ENCODE data around the gene OR10S1. TPM values are rescaled to one million over a fixed set of nuclear protein-coding genes. Genes with fewer than 3 reads are reported as not detected.
"Not testable (repeated sequence)": the region's sequence is repeated elsewhere in the genome, so short reads cannot be mapped to it uniquely, and the experiment has no call there.

Gene OR10S1
- total RNA-seq = not detected in 2 replicates

- TF ChIP-seq CTCF (IDR thresholded peaks at IDR 0.05; ENCODE audit: insufficient read depth, low read depth, low read length) = no peak
- no peak within 1 kb of the TSS for H3K4me3 ChIP-seq (ENCODE audit: low read depth, low read length)
- no peak for DNase-seq (ENCODE audit: low read depth)
Measured at GRCh38 chr11:123977731-123978347, at the start of gene OR10S1. TSS of gene OR10S1 (minus strand) at chr11:123977781. CDS start at chr11:123977664, 117 bp downstream.

- TF ChIP-seq CTCF (IDR thresholded peaks at IDR 0.05; ENCODE audit: insufficient read depth, low read depth, low read length) = no peak
- H3K4me3 ChIP-seq (ENCODE audit: low read depth, low read length) = no peak within 1 kb of the TSS
- no peak for DNase-seq (ENCODE audit: low read depth)
Measured at GRCh38 chr11:124026498-124026897, 48.9 kb upstream of the OR10S1 start, which contains the start of gene OR10G8. TSS of gene OR10G8 (plus strand) at chr11:124026798. CDS start at chr11:124029623, 2,825 bp downstream.

GRCh38 chr11:124015837-124016236, 38.3 kb upstream of the OR10S1 start:
- not testable (repeated sequence) for DNase-seq (ENCODE audit: low read depth); H3K4me3 ChIP-seq (ENCODE audit: low read depth, low read length)

- no peak for DNase-seq (ENCODE audit: low read depth)
Measured at GRCh38 chr11:124012697-124013096, 35.1 kb upstream of the OR10S1 start, which contains the start of gene OR10G4. TSS of gene OR10G4 (plus strand) at chr11:124012997. CDS start at chr11:124015575, 2,578 bp downstream.

GRCh38 chr11:123995119-123995518, 17.5 kb upstream of the OR10S1 start, which contains the start of gene OR10G6:
TSS of gene OR10G6 (minus strand) at chr11:123995161. CDS start at chr11:123995161, 0 bp downstream.
- no peak within 1 kb of the TSS for H3K4me3 ChIP-seq (ENCODE audit: low read depth, low read length)
- TF ChIP-seq CTCF (IDR thresholded peaks at IDR 0.05; ENCODE audit: insufficient read depth, low read depth, low read length) = no peak
- no peak for DNase-seq (ENCODE audit: low read depth)

More at GRCh38 chr11:124012697-124013096, 35.1 kb upstream of the OR10S1 start, which contains the start of gene OR10G4:
- H3K4me3 ChIP-seq (ENCODE audit: low read depth, low read length) = no peak within 1 kb of the TSS
- no peak for TF ChIP-seq CTCF (IDR thresholded peaks at IDR 0.05; ENCODE audit: insufficient read depth, low read depth, low read length)

- no peak overlapping the region for H3K4me3 ChIP-seq (ENCODE audit: low read depth, low read length)
- TF ChIP-seq CTCF (IDR thresholded peaks at IDR 0.05; ENCODE audit: insufficient read depth, low read depth, low read length) = no peak
- DNase-seq (ENCODE audit: low read depth) = no peak
Measured at GRCh38 chr11:123979311-123979710, 1.7 kb upstream of the OR10S1 start.

- H3K4me3 ChIP-seq (ENCODE audit: low read depth, low read length) = no peak overlapping the region
- DNase-seq (ENCODE audit: low read depth) = no peak
- TF ChIP-seq CTCF (IDR thresholded peaks at IDR 0.05; ENCODE audit: insufficient read depth, low read depth, low read length) = no peak
Measured at GRCh38 chr11:123976770-123977560, 616 bp downstream of the OR10S1 start.

Data from fibroblast of villous mesenchyme (primary cell).